ENCODE data around the gene PTPRN2. TPM values are rescaled to one million over a fixed set of nuclear protein-coding genes. Genes with fewer than 3 reads are reported as not detected.

The PTPRN2 gene
- total and polyA plus RNA-seq, 3 experiments from 2014 or later: 0.33 to 1.2 (median 0.42) TPM

GRCh38 chr7:157644946-157645345 lies 942.7 kb downstream of the PTPRN2 start:
- Histone ChIP-seq H3K27me3 (ENCODE audit: insufficient read depth, low read length, poor library complexity, severe bottlenecking) (no peaks in the 10 kb centered on the region), H3K27ac (ENCODE audit: low read depth, low read length) (no peak overlapping the region), H3K36me3 (ENCODE audit: insufficient read depth, low read length) (no peaks in the 10 kb centered on the region), H3K4me1 (ENCODE audit: insufficient read depth, low read length) (no peaks in the 10 kb centered on the region), H3K9me3 (ENCODE audit: low read length) (no peaks in the 10 kb centered on the region), H3K4me3 (ENCODE audit: low read length) (no peak overlapping the region)
- no peak for DNase-seq
- POLR2A ChIA-PET: no interaction called here
- Mint-ChIP-seq H3K4me1 (no peaks in the 10 kb centered on the region), H3K27ac (peak overlapping the region in 1 of 8 donors; percentile 50), H3K27me3 (peaks cover 7 to 24% of the 10 kb centered on the region in 2 donors), H3K4me3 (no peak overlapping the region), H3K9me3 (peaks cover 3 to 8% (median 4%) of the 10 kb centered on the region in 5 donors), H3K36me3 (peaks cover 0 to 3% (median 2%) of the 10 kb centered on the region in 3 donors)
- CTCF ChIA-PET: no interaction called here

- Mint-ChIP-seq H3K4me3 (no peak overlapping the region), H3K4me1 (no peaks in the 10 kb centered on the region)
Observed at GRCh38 chr7:157643525-157643970, 944.1 kb downstream of the PTPRN2 start.

GRCh38 chr7:157641866-157642265 lies 945.8 kb downstream of the PTPRN2 start:
- no peak for DNase-seq
- ChIA-PET POLR2A (no interaction called here), CTCF (no interaction called here)
- peaks cover 13 to 36% of the 10 kb centered on the region in 2 donors for H3K27me3 Mint-ChIP-seq
- H3K4me3 ChIP-seq (ENCODE audit: low read length): no peak overlapping the region
- H3K4me1 ChIP-seq (ENCODE audit: insufficient read depth, low read length): no peaks in the 10 kb centered on the region
- no peaks in the 10 kb centered on the region for H3K27me3 ChIP-seq (ENCODE audit: insufficient read depth, low read length, poor library complexity, severe bottlenecking)
- no peaks in the 10 kb centered on the region for H3K9me3 ChIP-seq (ENCODE audit: low read length)
- peaks cover 3 to 10% (median 7%) of the 10 kb centered on the region in 5 donors for H3K9me3 Mint-ChIP-seq
- H3K4me3 Mint-ChIP-seq: no peak overlapping the region
- H3K27ac ChIP-seq (ENCODE audit: low read depth, low read length): no peak overlapping the region
- H3K36me3 Mint-ChIP-seq: peaks cover 0 to 6% (median 2%) of the 10 kb centered on the region in 3 donors
- no peaks in the 10 kb centered on the region for H3K36me3 ChIP-seq (ENCODE audit: insufficient read depth, low read length)
- H3K27ac Mint-ChIP-seq: peak overlapping the region in 1 of 8 donors; percentile 44
- no peaks in the 10 kb centered on the region for H3K4me1 Mint-ChIP-seq

More at GRCh38 chr7:157643525-157643970, 944.1 kb downstream of the PTPRN2 start:
- Histone ChIP-seq H3K9me3 (ENCODE audit: low read length) (no peaks in the 10 kb centered on the region), H3K4me3 (ENCODE audit: low read length) (no peak overlapping the region), H3K36me3 (ENCODE audit: insufficient read depth, low read length) (no peaks in the 10 kb centered on the region), H3K27ac (ENCODE audit: low read depth, low read length) (no peak overlapping the region), H3K27me3 (ENCODE audit: insufficient read depth, low read length, poor library complexity, severe bottlenecking) (no peaks in the 10 kb centered on the region), H3K4me1 (ENCODE audit: insufficient read depth, low read length) (no peaks in the 10 kb centered on the region)
- ChIA-PET CTCF (no interaction called here), POLR2A (no interaction called here)
- DNase-seq: no peak
- no peak overlapping the region for H3K27ac Mint-ChIP-seq
- H3K27me3 Mint-ChIP-seq: peaks cover 7 to 24% of the 10 kb centered on the region in 2 donors
- peaks cover 3 to 10% (median 7%) of the 10 kb centered on the region in 5 donors for H3K9me3 Mint-ChIP-seq
- H3K36me3 Mint-ChIP-seq: peaks cover 0 to 6% (median 2%) of the 10 kb centered on the region in 3 donors

GRCh38 chr7:157640144-157640543 lies 947.5 kb downstream of the PTPRN2 start:
- peaks cover 23 to 52% of the 10 kb centered on the region in 2 donors for H3K27me3 Mint-ChIP-seq
- Histone ChIP-seq H3K27ac (ENCODE audit: low read depth, low read length) (no peak overlapping the region), H3K4me1 (ENCODE audit: insufficient read depth, low read length) (no peaks in the 10 kb centered on the region), H3K4me3 (ENCODE audit: low read length) (no peak overlapping the region), H3K9me3 (ENCODE audit: low read length) (no peaks in the 10 kb centered on the region), H3K36me3 (ENCODE audit: insufficient read depth, low read length) (no peaks in the 10 kb centered on the region), H3K27me3 (ENCODE audit: insufficient read depth, low read length, poor library complexity, severe bottlenecking) (peaks cover 4% of the 10 kb centered on the region)
- H3K4me1 Mint-ChIP-seq: no peaks in the 10 kb centered on the region
- no peak for DNase-seq
- ChIA-PET POLR2A (no interaction called here), CTCF (no interaction called here)
- H3K4me3 Mint-ChIP-seq: no peak overlapping the region
- H3K9me3 Mint-ChIP-seq: peaks cover 3 to 10% (median 7%) of the 10 kb centered on the region in 5 donors
- H3K36me3 Mint-ChIP-seq: peaks cover 0 to 6% (median 2%) of the 10 kb centered on the region in 3 donors
- H3K27ac Mint-ChIP-seq: no peak overlapping the region

- Histone ChIP-seq H3K4me1 (ENCODE audit: insufficient read depth, low read length) (no peaks in the 10 kb centered on the region), H3K4me3 (ENCODE audit: low read length) (no peak overlapping the region), H3K27me3 (ENCODE audit: insufficient read depth, low read length, poor library complexity, severe bottlenecking) (peaks cover 7% of the 10 kb centered on the region), H3K27ac (ENCODE audit: low read depth, low read length) (no peak overlapping the region), H3K9me3 (ENCODE audit: low read length) (no peaks in the 10 kb centered on the region), H3K36me3 (ENCODE audit: insufficient read depth, low read length) (no peaks in the 10 kb centered on the region)
- no peak overlapping the region for H3K27ac Mint-ChIP-seq
- H3K9me3 Mint-ChIP-seq: peaks cover 3 to 10% (median 7%) of the 10 kb centered on the region in 5 donors
- CTCF ChIA-PET: no interaction called here
- DNase-seq: no peak
- H3K4me3 Mint-ChIP-seq: no peak overlapping the region
- H3K4me1 Mint-ChIP-seq: no peaks in the 10 kb centered on the region
- peaks cover 0 to 6% (median 2%) of the 10 kb centered on the region in 3 donors for H3K36me3 Mint-ChIP-seq
- H3K27me3 Mint-ChIP-seq: peaks cover 26 to 68% of the 10 kb centered on the region in 2 donors
- POLR2A ChIA-PET: no interaction called here
Observed at GRCh38 chr7:157638563-157638962, 949.1 kb downstream of the PTPRN2 start.

- Mint-ChIP-seq H3K36me3 (peaks cover 0 to 6% (median 2%) of the 10 kb centered on the region in 3 donors), H3K4me3 (no peak overlapping the region), H3K27ac (no peak overlapping the region), H3K4me1 (no peaks in the 10 kb centered on the region), H3K9me3 (peaks cover 3 to 10% (median 7%) of the 10 kb centered on the region in 5 donors), H3K27me3 (peaks cover 24 to 68% of the 10 kb centered on the region in 2 donors)
- Histone ChIP-seq H3K36me3 (ENCODE audit: insufficient read depth, low read length) (no peaks in the 10 kb centered on the region), H3K4me1 (ENCODE audit: insufficient read depth, low read length) (no peaks in the 10 kb centered on the region), H3K4me3 (ENCODE audit: low read length) (no peak overlapping the region), H3K27me3 (ENCODE audit: insufficient read depth, low read length, poor library complexity, severe bottlenecking) (peaks cover 7% of the 10 kb centered on the region), H3K9me3 (ENCODE audit: low read length) (no peaks in the 10 kb centered on the region), H3K27ac (ENCODE audit: low read depth, low read length) (no peak overlapping the region)
- no peak for DNase-seq
- ChIA-PET CTCF (no interaction called here), POLR2A (no interaction called here)
Observed at GRCh38 chr7:157637216-157637949, 950.2 kb downstream of the PTPRN2 start.

- ChIA-PET CTCF (no interaction called here), POLR2A (interaction anchor here (0.6 kb wide), 1 partner anchor 22 kb away, joined by 4 read pairs; no protein-coding TSS in a partner anchor)
- Histone ChIP-seq H3K27ac (ENCODE audit: low read depth, low read length) (no peak overlapping the region), H3K36me3 (ENCODE audit: insufficient read depth, low read length) (no peaks in the 10 kb centered on the region), H3K4me1 (ENCODE audit: insufficient read depth, low read length) (no peaks in the 10 kb centered on the region), H3K9me3 (ENCODE audit: low read length) (no peaks in the 10 kb centered on the region), H3K4me3 (ENCODE audit: low read length) (no peak overlapping the region), H3K27me3 (ENCODE audit: insufficient read depth, low read length, poor library complexity, severe bottlenecking) (peaks cover 7% of the 10 kb centered on the region)
- Mint-ChIP-seq H3K4me3 (no peak overlapping the region), H3K4me1 (no peaks in the 10 kb centered on the region), H3K27ac (no peak overlapping the region), H3K36me3 (peaks cover 0 to 6% (median 0%) of the 10 kb centered on the region in 3 donors), H3K27me3 (peaks cover 25 to 65% of the 10 kb centered on the region in 2 donors), H3K9me3 (peaks cover 0 to 7% (median 7%) of the 10 kb centered on the region in 5 donors)
- DNase-seq: no peak
Observed at GRCh38 chr7:157635669-157636068, 952.0 kb downstream of the PTPRN2 start.

GRCh38 chr7:157635148-157635500 lies 952.5 kb downstream of the PTPRN2 start:
- peaks cover 7% of the 10 kb centered on the region for H3K27me3 ChIP-seq (ENCODE audit: insufficient read depth, low read length, poor library complexity, severe bottlenecking)
- peaks cover 0 to 6% (median 3%) of the 10 kb centered on the region in 5 donors for H3K9me3 Mint-ChIP-seq
- no peak overlapping the region for H3K27ac Mint-ChIP-seq
- H3K9me3 ChIP-seq (ENCODE audit: low read length): no peaks in the 10 kb centered on the region
- H3K36me3 ChIP-seq (ENCODE audit: insufficient read depth, low read length): no peaks in the 10 kb centered on the region
- no peak overlapping the region for H3K4me3 Mint-ChIP-seq
- ChIA-PET POLR2A (no interaction called here), CTCF (no interaction called here)
- DNase-seq: no peak
- H3K36me3 Mint-ChIP-seq: peaks cover 0 to 4% (median 0%) of the 10 kb centered on the region in 3 donors
- no peak overlapping the region for H3K27ac ChIP-seq (ENCODE audit: low read depth, low read length)
- H3K4me3 ChIP-seq (ENCODE audit: low read length): no peak overlapping the region
- peaks cover 29 to 67% of the 10 kb centered on the region in 2 donors for H3K27me3 Mint-ChIP-seq
- no peaks in the 10 kb centered on the region for H3K4me1 Mint-ChIP-seq
- H3K4me1 ChIP-seq (ENCODE audit: insufficient read depth, low read length): no peaks in the 10 kb centered on the region

Data from CD8-positive, alpha-beta memory T cell (primary cell).